Small intestine (tissue), 7 donors: ENCODE results near the gene DDOST. TPM values are rescaled to one million over a fixed set of nuclear protein-coding genes. Genes with fewer than 3 reads are reported as not detected.

Experiments
- DNase-seq, 2 donors: peaks; one replicate each; pipeline versions ENCODE4 v3.0.0 to v3.0.0-alpha.2; 2013
- FAIRE-seq: peaks from 2 replicates; lab custom pipeline; 2012; peaks lifted over from hg19 to GRCh38; lab: Jason Lieb, UNC
- H3K27ac ChIP-seq, 3 donors: one replicate each; pipeline ENCODE4 v1.5.1; 2013; ENCODE audit warnings: low read length in 2 of 3, mild to moderate bottlenecking in 2 of 3, control low read depth in 1 of 3, inconsistent platforms in 1 of 3, low read depth in 1 of 3, moderate library complexity in 1 of 3
- H3K27me3 ChIP-seq, 3 donors: one replicate each; pipeline ENCODE4 v1.6.1; 2013; ENCODE audit warnings: low read length in 3 of 3, inconsistent platforms in 1 of 3; ENCODE audit not compliant: control insufficient read depth in 3 of 3, insufficient read depth in 3 of 3
- H3K36me3 ChIP-seq, 3 donors: one replicate each; pipeline ENCODE4 v1.6.1; 2013; ENCODE audit warnings: low read length in 3 of 3, inconsistent platforms in 1 of 3, low read depth in 1 of 3, mild to moderate bottlenecking in 1 of 3, moderate library complexity in 1 of 3; ENCODE audit not compliant: control insufficient read depth in 3 of 3, insufficient read depth in 2 of 3
- H3K4me1 ChIP-seq, 3 donors: one replicate each; pipeline ENCODE4 v1.6.1; 2013; ENCODE audit warnings: low read length in 2 of 3, inconsistent platforms in 1 of 3, low read depth in 1 of 3, mild to moderate bottlenecking in 1 of 3, moderate library complexity in 1 of 3; ENCODE audit not compliant: control insufficient read depth in 3 of 3, insufficient read depth in 2 of 3
- H3K4me3 ChIP-seq, 3 donors: one replicate each; pipeline ENCODE4 v1.5.1; 2013; ENCODE audit warnings: low read length in 3 of 3, control low read depth in 1 of 3, inconsistent platforms in 1 of 3, low read depth in 1 of 3, mild to moderate bottlenecking in 1 of 3, moderate library complexity in 1 of 3
- H3K9me3 ChIP-seq, 2 donors: one replicate each; pipeline ENCODE4 v1.6.1; 2013; ENCODE audit warnings: low read depth in 1 of 2, low read length in 1 of 2; ENCODE audit not compliant: control insufficient read depth in 2 of 2, insufficient read depth in 1 of 2
- WGBS, 3 donors: extraction: QIAGEN DNeasy Blood & Tissue Kit; methylation state at CpG; one replicate each; pipeline ENCODE4 v1.1.7; 2013; 5-methylcytosine and 5-hydroxymethylcytosine counted together
- polyA plus RNA-seq, 4 donors: library from polyadenylated mRNA; stranded (reverse) in 3 of 4; unstranded in 1 of 4; fragments of 200-250 nt in 3 of 4; fragments of 120-200 nt in 1 of 4; gene quantifications; one replicate each; pipeline versions ENCODE4 v1.2.1 to v1.2.3, GENCODE V29; 2013
- donor health status: healthy with polysubstance abuse.
- donor health status: control.
- donor health status: control.
- donor health status: Bipolar disorder and iron deficiency.
- donor health status: healthy.

The DDOST gene
- polyA plus RNA-seq, 4 donors = 64.2 to 280 (median 162) TPM

DNA sequence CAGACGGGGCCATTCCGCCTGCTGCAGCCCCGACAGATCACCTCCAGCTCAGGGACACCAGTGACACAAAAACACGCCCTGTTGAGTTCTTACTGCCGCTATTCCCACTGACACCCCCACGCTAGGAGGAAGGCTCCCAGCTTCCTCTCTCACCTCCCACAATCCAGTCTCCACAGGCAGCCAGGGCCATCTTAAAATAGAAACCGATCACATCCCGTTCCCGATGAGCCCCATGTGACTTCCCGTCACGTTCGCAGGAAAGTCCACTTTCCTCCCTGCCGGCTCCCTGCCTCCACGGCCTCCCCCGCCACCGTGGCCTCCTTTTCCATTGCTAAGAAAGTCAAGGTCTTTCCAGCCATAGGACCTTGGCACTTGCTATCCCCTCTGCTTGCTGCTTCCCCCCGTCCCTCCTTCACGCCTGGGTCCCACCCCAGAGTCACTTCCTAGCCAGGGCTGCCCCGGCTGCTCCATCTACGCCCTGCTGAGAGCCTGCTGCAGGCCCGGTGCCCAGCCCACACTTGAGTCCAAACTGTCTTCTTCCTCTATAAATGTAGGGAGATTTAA lies 24.0 kb upstream of the DDOST start:
- Histone ChIP-seq H3K9me3 (no peaks in the 10 kb centered on the region), H3K36me3 (no peaks in the 10 kb centered on the region), H3K4me3 (peak overlapping the region in 1 of 3 donors; percentile 7), H3K27ac (peak overlapping the region in 2 of 3 donors; percentile 22 to 73), H3K4me1 (no peaks in the 10 kb centered on the region), H3K27me3 (no peaks in the 10 kb centered on the region)
- no peak for DNase-seq
- no peak for FAIRE-seq
- WGBS, 3 donors = 70 to 84% (median 80%) methylated on average over 21 of the region's 21 CpGs

DNA sequence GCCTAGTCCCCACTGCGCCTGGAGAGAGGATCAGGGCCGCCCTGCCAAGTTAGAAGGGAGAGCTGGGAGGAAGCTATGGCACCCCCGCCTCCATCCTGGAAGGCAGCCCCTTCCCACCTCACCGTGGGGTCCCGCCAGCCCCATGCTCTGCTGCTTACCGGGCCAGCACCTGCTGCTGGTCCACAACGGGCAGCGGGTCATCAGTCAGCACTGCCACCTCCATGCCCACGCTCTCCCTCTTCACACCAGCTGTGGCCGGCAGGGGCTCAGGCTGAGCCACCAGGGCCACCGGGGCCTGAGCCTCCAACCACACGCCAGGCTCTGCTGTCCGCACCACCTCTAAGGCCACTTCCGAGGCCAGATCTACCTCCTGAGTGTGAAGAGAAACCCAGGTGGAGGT lies 23.5 kb upstream of the DDOST start:
- H3K27me3 ChIP-seq = no peaks in the 10 kb centered on the region
- DNase-seq = no peak
- H3K9me3 ChIP-seq = no peaks in the 10 kb centered on the region
- H3K4me3 ChIP-seq = peak overlapping the region in 1 of 3 donors; percentile 7
- WGBS, 3 donors = 79 to 92% (median 84%) methylated on average over 13 to 14 of the region's 14 CpGs
- no peak for FAIRE-seq
- no peaks in the 10 kb centered on the region for H3K36me3 ChIP-seq
- H3K4me1 ChIP-seq = no peaks in the 10 kb centered on the region
- peak overlapping the region in 2 of 3 donors; percentile 22 to 73 for H3K27ac ChIP-seq

DNA sequence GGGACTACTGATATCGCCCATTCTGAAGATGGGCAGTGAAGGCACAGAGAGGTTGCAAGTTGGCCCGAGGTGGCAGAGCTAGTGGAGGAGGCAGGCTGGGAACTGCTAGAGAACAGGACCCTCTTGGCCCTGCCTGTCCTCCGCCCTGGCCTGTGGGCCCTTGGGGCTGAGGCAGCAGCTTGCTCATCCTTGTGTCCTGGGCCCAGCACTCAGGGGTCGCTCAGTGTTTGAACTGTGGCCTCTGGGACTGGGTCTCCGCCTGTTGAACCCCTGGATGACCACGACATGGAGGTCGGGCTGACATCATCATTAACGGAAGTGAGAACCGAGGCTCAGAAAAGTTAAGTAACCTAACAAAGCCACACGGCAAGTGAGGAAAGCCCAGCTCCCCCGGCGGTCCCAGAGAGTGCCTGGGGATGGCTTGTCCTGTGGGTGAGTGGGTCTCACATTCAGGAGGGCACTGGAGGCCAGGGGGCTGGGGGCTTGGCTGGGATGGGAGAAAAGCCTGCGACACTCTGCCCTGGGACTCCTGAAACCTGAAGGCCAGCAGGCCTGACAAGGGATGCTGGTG lies 23.0 kb upstream of the DDOST start:
- FAIRE-seq (no peak), DNase-seq (no peak)
- Histone ChIP-seq H3K4me1 (no peaks in the 10 kb centered on the region), H3K9me3 (no peaks in the 10 kb centered on the region), H3K27me3 (no peaks in the 10 kb centered on the region), H3K27ac (peak overlapping the region in 1 of 3 donors; percentile 73), H3K4me3 (no peak overlapping the region), H3K36me3 (no peaks in the 10 kb centered on the region)
- 79 to 82% (median 81%) methylated on average over 13 of the region's 13 CpGs for WGBS, 3 donors

DNA sequence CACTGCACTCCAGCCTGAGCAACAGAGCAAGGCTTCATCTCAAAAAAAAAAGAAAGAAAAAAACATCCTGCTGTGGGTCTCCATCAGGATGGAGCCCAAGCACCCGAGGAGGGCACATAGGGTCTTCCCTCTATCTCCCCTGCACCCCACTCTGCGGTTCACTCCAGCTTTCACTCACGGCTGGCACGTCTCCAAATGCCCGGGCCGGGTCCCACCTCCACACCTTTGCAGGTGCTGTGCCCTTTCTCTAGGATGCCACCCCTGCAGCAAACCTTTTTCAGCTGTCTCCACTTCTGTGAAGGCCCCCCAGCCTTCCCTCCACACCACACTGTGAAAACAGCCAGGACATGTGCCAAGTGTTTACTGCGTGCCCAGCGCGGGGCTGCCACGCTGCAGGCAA lies 22.4 kb upstream of the DDOST start:
- DNase-seq (no peak), FAIRE-seq (no peak)
- WGBS, 3 donors = 72 to 82% (median 76%) methylated on average over 10 of the region's 10 CpGs
- no peak overlapping the region for H3K27ac ChIP-seq
- H3K4me1 ChIP-seq = no peaks in the 10 kb centered on the region
- no peaks in the 10 kb centered on the region for H3K27me3 ChIP-seq
- H3K4me3 ChIP-seq = no peak overlapping the region
- H3K9me3 ChIP-seq = no peaks in the 10 kb centered on the region
- H3K36me3 ChIP-seq = no peaks in the 10 kb centered on the region

DNA sequence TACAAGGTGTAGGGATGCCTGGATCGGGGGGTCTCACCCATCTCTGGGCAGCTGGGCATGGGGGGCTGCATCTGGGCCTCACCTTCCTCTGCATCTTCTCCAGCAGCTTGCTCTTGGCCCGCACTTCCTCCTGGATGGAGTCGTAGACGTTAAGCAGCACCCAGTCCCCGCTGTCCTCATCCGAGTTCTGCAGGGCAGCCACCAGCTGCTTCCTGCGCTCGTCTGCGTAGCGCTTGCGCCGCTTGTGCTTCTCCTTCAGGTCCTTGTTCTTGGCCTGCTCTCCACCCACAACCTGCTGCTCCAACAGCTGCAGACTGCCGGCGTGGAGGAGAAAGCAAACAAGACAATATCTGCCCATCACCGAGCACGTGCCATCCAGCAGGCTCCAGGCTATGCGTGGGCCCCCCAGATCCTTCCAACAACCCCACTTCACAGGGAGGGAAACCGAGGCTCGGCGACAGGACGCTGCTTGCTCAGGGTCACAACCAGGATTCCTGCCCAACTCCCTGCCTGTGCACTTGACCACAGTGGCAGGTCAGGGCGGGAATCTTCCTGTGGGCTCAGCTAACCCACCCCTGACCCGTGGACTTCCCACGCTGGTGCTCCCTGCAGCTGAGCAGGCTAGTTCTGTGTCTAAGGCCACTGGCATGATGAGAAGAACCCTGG lies 21.5 kb upstream of the DDOST start:
- DNase-seq (no peak), FAIRE-seq (no peak)
- 63 to 77% (median 69%) methylated on average over 22 to 24 of the region's 24 CpGs for WGBS, 3 donors
- H3K9me3 ChIP-seq = no peaks in the 10 kb centered on the region
- H3K36me3 ChIP-seq = no peaks in the 10 kb centered on the region
- no peak overlapping the region for H3K27ac ChIP-seq
- H3K4me1 ChIP-seq = peaks cover 0 to 2% (median 0%) of the 10 kb centered on the region in 3 donors
- H3K4me3 ChIP-seq = no peak overlapping the region
- H3K27me3 ChIP-seq = no peaks in the 10 kb centered on the region

DNA sequence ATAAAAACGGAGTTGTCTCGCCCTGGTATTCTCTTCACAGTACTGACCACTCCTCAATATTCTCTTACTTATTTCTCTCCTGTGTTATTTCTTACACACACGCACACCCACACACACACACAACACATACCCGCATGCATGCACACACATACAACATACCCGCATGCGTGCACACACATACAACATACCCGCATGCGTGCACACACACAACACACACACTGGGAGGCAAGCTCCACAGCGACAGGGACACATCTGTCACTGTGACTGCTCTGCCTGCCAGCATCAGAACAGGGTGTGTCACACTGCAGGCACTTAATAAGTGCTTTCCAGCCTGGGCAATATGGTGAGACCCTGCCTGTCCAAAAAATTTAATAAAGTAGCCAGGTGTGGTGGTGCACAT lies 20.8 kb upstream of the DDOST start:
- no peak for FAIRE-seq

DNA sequence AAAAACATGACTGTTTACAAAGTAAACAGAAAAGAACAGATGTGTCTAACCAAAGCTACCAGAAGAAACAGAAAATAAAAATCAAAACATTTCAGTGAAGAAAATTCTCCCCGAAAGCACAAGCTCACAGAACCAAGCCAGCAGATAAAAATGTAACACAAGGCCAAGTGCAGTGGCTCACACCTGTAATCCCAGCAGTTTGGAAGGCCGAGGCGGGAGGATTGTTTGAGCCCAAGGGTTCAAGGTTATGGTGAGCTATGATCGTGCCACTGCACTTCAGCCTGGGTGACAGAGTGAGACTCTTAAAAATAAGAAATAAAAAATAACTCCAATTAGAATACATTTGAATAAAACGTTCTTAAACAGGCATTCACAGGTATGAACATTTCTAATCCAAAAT lies 19.1 kb upstream of the DDOST start:
- no peak overlapping the region for H3K4me3 ChIP-seq
- WGBS, 3 donors = 59 to 79% (median 65%) methylated on average over 5 of the region's 5 CpGs
- DNase-seq (no peak), FAIRE-seq (no peak)
- no peak overlapping the region for H3K27ac ChIP-seq
- H3K27me3 ChIP-seq = no peaks in the 10 kb centered on the region
- H3K36me3 ChIP-seq = no peaks in the 10 kb centered on the region
- no peaks in the 10 kb centered on the region for H3K9me3 ChIP-seq
- H3K4me1 ChIP-seq = peaks cover 0 to 2% (median 0%) of the 10 kb centered on the region in 3 donors

More for the DNA sequence above, 20.8 kb upstream of the DDOST start:
- WGBS, 3 donors = 88 to 91% (median 89%) methylated on average over 9 of the region's 9 CpGs
- Histone ChIP-seq H3K36me3 (no peaks in the 10 kb centered on the region), H3K4me3 (no peak overlapping the region), H3K4me1 (peaks cover 0 to 2% (median 0%) of the 10 kb centered on the region in 3 donors), H3K9me3 (no peaks in the 10 kb centered on the region), H3K27me3 (no peaks in the 10 kb centered on the region), H3K27ac (no peak overlapping the region)
- no peak for DNase-seq

DNA sequence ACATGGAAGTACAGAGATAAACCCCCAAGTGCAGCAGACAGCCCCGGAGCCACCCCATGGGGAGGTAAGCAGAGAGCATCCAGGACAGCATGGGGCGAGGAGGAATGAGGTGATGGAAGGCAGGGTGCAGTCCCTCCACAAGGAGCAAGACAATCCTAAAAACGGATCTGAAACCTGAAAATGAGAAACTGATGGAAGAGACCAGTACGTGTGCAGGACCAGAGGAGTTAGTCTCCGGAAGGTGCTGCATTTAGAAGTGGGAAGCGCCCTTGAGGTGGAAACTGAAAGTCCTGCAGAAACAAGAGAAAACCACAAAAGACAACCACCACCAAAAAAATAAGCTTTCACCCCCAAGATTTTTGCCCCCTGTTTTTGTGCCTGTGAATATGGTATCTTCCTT lies 17.4 kb upstream of the DDOST start:
- DNase-seq = no peak
- H3K27me3 ChIP-seq = no peaks in the 10 kb centered on the region
- no peak for FAIRE-seq

More for the DNA sequence above, 17.4 kb upstream of the DDOST start:
- WGBS, 3 donors = 67 to 86% (median 75%) methylated on average over 6 of the region's 6 CpGs
- Histone ChIP-seq H3K27ac (no peak overlapping the region), H3K4me3 (no peak overlapping the region), H3K9me3 (no peaks in the 10 kb centered on the region), H3K36me3 (no peaks in the 10 kb centered on the region), H3K4me1 (peaks cover 0 to 2% (median 0%) of the 10 kb centered on the region in 3 donors)
